IMR-90 (cell line): ENCODE data around the gene CDKAL1.

Source experiments
- CTCF ChIP-seq: conservative IDR thresholded peaks from 2 replicates; pipeline ENCODE4 v1.5.1; 2012; ENCODE audit warnings: mild to moderate bottlenecking, low read depth, low read length, improper control_type of control experiment
- MAZ ChIP-seq: IDR thresholded peaks from 2 replicates; pipeline ENCODE4 v1.6.1; 2012; ENCODE audit warnings: low read depth, mild to moderate bottlenecking, low read length, improper control_type of control experiment, moderate library complexity, borderline replicate concordance
- MXI1 ChIP-seq: IDR thresholded peaks from 2 replicates; pipeline ENCODE4 v1.6.1; 2012; ENCODE audit warnings: low read depth, mild to moderate bottlenecking, low read length, moderate library complexity, borderline replicate concordance
- POLR2A ChIP-seq: IDR thresholded peaks from 2 replicates; pipeline ENCODE4 v1.6.1; 2012; ENCODE audit warnings: mild to moderate bottlenecking, low read depth, low read length
- RCOR1 ChIP-seq: IDR thresholded peaks from 2 replicates; pipeline ENCODE4 v1.6.1; 2012; ENCODE audit warnings: mild to moderate bottlenecking, low read length, improper control_type of control experiment; ENCODE audit not compliant: insufficient replicate concordance

- no peak for TF ChIP-seq CTCF
- no peak for TF ChIP-seq MXI1
- TF ChIP-seq RCOR1, result no peak
- TF ChIP-seq MAZ, result no peak
- no peak for TF ChIP-seq POLR2A
Observed at GRCh38 chr6:20778459-20778858, 244.2 kb downstream of the CDKAL1 start.
